ENCODE measurements around the gene MYOT.

MYOT gene

GRCh38 chr5:137890845-137891244 is 23.2 kb downstream of the MYOT start:
- H3K27ac ChIP-seq: peak overlapping the region; percentile 21
- no peaks in the 10 kb centered on the region for H3K79me2 ChIP-seq
- no peak overlapping the region for H3K4me3 ChIP-seq (ENCODE audit: low read depth, low read length)
- H3K4me1 ChIP-seq: peaks cover 29% of the 10 kb centered on the region
- no peak for TF ChIP-seq CTCF (IDR thresholded peaks at IDR 0.05)
- H3K9me3 ChIP-seq (ENCODE audit: control insufficient read depth, low read length): no peaks in the 10 kb centered on the region
- no peak overlapping the region for H3K4me2 ChIP-seq (ENCODE audit: low read length)
- H3K36me3 ChIP-seq (ENCODE audit: control insufficient read depth, insufficient read depth, low read length): no peaks in the 10 kb centered on the region
- no peak overlapping the region for H2AFZ ChIP-seq
- no peaks in the 10 kb centered on the region for H3K27me3 ChIP-seq (ENCODE audit: control insufficient read depth, insufficient read depth, low read length)
- no peak overlapping the region for H3K9ac ChIP-seq

DNA sequence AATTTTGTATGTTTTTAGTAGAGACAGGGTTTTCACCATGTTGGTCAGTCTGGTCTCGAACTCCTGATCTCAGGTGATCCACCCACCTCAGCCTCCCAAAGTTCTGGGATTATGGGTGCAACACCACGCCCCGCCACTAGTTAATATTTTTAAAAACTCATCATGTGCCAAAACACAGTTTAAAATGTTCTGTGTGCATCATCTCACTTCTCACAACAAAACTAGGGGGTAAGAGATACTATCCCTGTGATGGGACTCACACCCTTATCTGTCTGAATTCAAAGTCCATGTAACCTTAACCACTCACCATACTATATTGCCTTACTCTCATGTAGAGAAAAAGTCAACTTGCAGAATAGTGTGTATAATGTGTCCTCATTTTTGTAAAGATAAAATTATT is 24.2 kb downstream of the MYOT start:
- TF ChIP-seq CTCF (IDR thresholded peaks at IDR 0.05): peak; percentile 9
- Histone ChIP-seq H3K79me2 (no peaks in the 10 kb centered on the region), H3K4me2 (ENCODE audit: low read length) (no peak overlapping the region), H3K9ac (no peak overlapping the region), H3K4me3 (ENCODE audit: low read depth, low read length) (no peak overlapping the region), H3K27me3 (ENCODE audit: control insufficient read depth, insufficient read depth, low read length) (no peaks in the 10 kb centered on the region), H3K9me3 (ENCODE audit: control insufficient read depth, low read length) (no peaks in the 10 kb centered on the region), H3K27ac (peak overlapping the region; percentile 21), H3K36me3 (ENCODE audit: control insufficient read depth, insufficient read depth, low read length) (no peaks in the 10 kb centered on the region), H3K4me1 (peaks cover 27% of the 10 kb centered on the region), H2AFZ (no peak overlapping the region)

DNA sequence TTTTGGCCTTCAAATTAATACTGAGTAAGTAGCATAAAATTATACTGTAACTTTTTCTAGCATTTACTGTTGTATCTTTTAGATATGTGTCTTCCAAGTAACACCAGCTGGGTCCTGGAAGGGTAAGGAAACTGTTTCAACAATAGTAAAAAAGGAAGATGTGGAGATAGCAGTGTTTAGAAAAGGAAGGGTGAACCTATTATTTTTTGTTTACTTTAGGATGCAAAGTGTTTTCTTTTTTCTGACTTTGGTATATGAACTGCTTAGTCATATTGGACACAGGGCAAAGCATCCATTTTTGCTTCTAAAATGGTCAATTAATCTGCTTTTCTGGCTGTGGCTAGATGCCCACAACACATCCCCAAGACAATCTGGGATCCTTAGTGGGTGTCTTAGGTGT is 26.9 kb downstream of the MYOT start:
- Histone ChIP-seq H3K9me3 (ENCODE audit: control insufficient read depth, low read length) (no peaks in the 10 kb centered on the region), H3K4me2 (ENCODE audit: low read length) (no peak overlapping the region), H3K36me3 (ENCODE audit: control insufficient read depth, insufficient read depth, low read length) (no peaks in the 10 kb centered on the region), H3K4me3 (ENCODE audit: low read depth, low read length) (no peak overlapping the region), H2AFZ (peak overlapping the region; percentile 41), H3K4me1 (peaks cover 27% of the 10 kb centered on the region), H3K79me2 (no peaks in the 10 kb centered on the region), H3K27me3 (ENCODE audit: control insufficient read depth, insufficient read depth, low read length) (no peaks in the 10 kb centered on the region), H3K9ac (no peak overlapping the region), H3K27ac (peak overlapping the region; percentile 90)
- TF ChIP-seq CTCF (IDR thresholded peaks at IDR 0.05): no peak

DNA sequence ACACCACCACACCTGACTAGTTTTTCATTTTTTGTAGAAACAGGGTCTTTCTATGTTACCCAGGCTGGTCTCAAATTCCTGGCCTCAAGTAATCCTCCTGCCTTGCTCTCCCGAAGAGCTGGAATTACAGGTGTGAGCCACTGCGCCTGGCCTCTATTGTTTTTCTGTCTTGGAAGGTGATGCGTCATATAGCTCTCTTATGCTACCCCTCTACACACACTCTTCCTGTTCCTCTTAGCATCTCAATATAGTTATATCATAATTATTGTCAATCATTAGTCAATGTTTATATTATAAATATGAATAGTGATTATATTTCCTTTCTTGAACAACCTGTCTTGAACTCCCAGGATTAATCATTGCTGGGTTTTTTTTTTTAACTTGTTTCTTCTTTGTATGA is 28.9 kb downstream of the MYOT start:
- Histone ChIP-seq H3K4me3 (ENCODE audit: low read depth, low read length) (no peak overlapping the region), H2AFZ (peak overlapping the region; percentile 17), H3K27ac (peak overlapping the region; percentile 90), H3K27me3 (ENCODE audit: control insufficient read depth, insufficient read depth, low read length) (no peaks in the 10 kb centered on the region), H3K4me1 (peaks cover 30% of the 10 kb centered on the region), H3K9me3 (ENCODE audit: control insufficient read depth, low read length) (no peaks in the 10 kb centered on the region), H3K36me3 (ENCODE audit: control insufficient read depth, insufficient read depth, low read length) (no peaks in the 10 kb centered on the region), H3K9ac (no peak overlapping the region), H3K79me2 (no peaks in the 10 kb centered on the region), H3K4me2 (ENCODE audit: low read length) (no peak overlapping the region)
- no peak for TF ChIP-seq CTCF (IDR thresholded peaks at IDR 0.05)

DNA sequence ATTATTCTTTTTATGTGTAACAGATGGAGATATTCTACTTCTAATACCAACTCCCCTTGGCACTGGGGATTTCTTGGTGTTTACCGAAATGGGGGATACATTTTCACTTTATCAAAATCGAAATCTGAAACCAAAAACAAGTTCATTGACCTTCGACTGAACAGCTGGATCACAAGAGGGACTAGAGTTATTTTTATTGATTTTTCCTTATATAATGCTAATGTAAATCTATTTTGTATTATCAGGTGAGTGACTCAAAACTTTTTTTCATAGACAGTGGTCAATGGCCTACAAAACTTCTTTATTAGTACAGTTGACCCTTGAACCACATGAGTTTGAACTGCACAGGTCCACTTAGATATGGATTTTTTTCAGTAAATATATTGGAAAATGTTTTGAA is 31.8 kb downstream of the MYOT start:
- H2AFZ ChIP-seq: no peak overlapping the region
- no peak overlapping the region for H3K9ac ChIP-seq
- no peak overlapping the region for H3K4me2 ChIP-seq (ENCODE audit: low read length)
- H3K36me3 ChIP-seq (ENCODE audit: control insufficient read depth, insufficient read depth, low read length): no peaks in the 10 kb centered on the region
- TF ChIP-seq CTCF (IDR thresholded peaks at IDR 0.05): no peak
- H3K9me3 ChIP-seq (ENCODE audit: control insufficient read depth, low read length): no peaks in the 10 kb centered on the region
- H3K4me3 ChIP-seq (ENCODE audit: low read depth, low read length): no peak overlapping the region
- H3K27ac ChIP-seq: no peak overlapping the region
- no peaks in the 10 kb centered on the region for H3K27me3 ChIP-seq (ENCODE audit: control insufficient read depth, insufficient read depth, low read length)
- H3K4me1 ChIP-seq: peaks cover 25% of the 10 kb centered on the region
- no peaks in the 10 kb centered on the region for H3K79me2 ChIP-seq
